Measurements from ENCODE around the gene ECM1.

DNA sequence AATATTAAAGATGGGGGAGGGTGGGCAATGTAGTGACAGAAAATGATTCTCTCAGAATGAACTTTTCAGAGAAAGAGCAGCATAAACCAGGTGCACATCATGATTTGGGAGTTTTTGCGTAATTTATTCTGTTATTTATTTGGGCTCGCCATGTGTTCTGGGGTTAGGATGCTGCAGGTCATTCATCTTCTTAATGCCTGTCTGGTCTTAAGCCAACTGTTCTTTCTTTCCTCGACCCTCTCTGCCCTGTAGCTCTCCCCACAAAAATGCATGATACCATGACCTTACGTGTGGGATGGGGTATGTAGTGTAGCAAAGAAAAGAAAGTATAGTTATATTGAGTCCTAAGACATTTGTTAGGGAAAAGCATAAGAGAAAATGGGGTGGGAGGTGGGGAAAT lies 33.0 kb upstream of the ECM1 start:
- no peak for TF ChIP-seq CTCF (IDR thresholded peaks at IDR 0.05)
- no peak for TF ChIP-seq EZH2 (IDR thresholded peaks at IDR 0.05; ENCODE audit: borderline replicate concordance, insufficient read depth, low read depth, low read length, poor library complexity, severe bottlenecking)
